CMK (cell line): Measurements from ENCODE around the gene ROBO2.

ENCODE experiments used
- DNase-seq: peaks from one replicate; pipeline ENCODE4 v3.0.0-alpha.2; 2010; ENCODE audit warnings: low read depth

The ROBO2 gene

DNA sequence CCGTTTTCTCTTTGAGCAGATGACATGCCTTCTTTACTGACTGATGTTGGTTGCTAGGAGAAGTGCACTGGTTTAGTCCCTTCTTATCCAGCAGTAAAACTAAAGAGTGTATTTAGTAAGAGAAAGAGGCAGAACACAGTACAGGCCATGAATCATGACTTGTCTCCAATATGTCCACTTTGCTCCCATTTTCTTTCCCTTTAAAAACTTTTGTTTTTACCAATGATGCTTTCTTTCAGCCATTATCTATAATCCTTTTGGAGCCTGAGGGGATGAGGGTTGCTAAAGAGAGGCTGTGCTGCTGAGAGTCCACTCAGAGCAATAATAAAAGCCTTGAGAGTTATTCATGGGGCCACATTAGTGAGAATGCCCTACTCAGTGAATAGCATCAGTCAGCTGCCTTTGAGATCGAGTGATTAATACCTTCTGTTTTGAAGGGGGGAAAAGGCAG lies 12.2 kb downstream of the ROBO2 start:
- DNase-seq: no peak

DNA sequence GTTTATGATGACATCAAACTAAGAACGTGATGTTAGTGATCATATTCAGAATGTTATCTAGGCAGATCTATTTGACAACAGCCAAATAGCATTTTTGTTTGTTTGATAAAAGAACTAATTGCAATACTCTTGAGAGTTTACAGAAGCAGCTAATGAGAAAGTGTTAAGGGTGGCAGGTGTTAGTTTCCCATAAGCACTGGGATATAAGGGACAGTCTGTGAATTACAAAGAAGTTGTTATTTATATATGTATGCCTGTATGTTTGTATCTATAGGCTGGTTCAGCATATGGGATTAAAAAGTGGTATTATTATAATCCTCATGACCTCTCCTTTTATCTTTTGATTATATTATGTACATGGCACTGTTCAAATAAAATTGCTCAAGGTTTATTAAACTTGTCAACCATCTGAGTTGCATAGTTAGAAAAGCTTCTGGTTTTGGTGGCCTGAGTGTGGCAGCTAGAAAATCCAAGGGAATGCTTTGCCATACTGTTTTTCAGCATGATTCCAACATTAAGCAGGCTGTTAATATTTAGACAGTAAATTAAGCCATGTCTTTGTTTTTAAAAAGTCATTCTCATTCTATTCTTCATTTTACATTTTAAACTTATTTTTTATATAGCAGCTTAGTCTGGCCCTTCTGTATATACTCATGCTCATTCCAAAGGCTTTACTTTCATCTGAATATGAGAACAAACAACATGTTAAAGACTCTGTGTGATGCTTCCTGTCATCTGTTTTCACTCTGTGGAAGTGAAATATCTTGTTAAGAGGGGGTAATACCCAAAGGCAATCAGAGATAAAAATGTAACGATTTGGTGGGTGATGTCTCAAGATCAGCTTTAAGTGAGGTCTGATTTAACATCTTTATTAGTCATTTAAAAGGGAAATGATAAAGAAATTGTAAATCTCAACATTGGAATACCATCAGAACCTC lies 13.1 kb downstream of the ROBO2 start:
- no peak for DNase-seq

DNA sequence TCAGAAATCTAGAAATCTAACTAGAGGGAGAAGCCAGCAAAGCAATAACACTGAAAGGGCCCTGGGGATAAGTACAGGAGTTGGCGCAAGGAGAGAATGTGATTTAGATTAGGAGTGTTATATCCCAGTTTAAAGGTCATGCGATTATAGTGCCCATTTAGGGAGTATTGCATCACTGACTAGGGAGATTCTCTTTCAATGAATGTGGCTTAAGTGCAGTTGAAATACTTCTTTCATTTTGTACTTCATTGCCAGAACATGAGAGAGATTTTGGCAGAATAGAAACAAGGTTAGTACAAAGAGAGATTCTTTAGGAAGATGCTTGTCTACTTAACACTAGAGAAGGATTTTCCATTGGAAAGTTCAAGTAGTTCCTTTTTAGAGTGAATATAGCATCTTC lies 13.9 kb downstream of the ROBO2 start:
- no peak for DNase-seq

DNA sequence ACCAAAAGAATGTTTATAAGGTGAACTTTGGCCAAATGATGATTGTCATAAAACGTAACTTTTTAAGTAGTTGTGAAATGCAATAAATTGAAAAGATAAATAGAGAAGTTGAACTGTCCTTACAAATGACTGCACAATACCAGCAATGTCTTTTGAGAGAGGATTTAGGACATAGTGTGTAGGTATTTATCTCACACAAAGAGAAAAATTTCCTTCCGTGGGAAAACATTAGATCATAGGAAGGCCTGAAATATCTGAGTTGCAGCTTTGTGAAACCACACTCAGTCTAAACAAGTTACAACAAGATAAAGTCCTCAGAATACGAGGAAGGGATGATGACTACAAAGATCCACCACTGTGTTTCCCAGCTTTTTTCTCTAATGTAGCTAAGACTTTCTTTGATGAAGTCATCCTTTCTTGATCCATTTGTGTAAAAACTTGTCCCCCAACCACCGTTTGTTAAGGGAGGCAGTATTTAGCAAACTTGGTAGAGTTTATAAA lies 16.0 kb downstream of the ROBO2 start:
- no peak for DNase-seq

DNA sequence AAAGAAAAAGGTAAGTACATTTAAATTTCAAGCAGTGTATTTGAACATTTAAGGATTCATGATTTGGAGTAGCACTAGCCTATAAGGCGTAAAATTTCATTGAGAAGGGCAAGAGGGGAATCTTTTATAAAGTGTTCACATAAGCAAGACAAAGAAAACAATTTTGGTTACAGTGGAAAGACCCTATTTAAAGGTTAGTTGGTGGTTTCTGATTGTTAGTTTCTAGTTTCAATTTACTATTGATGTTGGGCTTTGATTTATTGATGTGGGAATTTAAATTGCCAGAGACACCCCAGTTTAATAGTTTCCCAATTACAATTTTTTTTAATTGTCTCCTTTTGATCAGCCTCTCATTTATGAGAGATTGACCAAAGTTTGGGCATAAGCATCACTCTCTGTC lies 19.5 kb downstream of the ROBO2 start:
- DNase-seq: no peak

DNA sequence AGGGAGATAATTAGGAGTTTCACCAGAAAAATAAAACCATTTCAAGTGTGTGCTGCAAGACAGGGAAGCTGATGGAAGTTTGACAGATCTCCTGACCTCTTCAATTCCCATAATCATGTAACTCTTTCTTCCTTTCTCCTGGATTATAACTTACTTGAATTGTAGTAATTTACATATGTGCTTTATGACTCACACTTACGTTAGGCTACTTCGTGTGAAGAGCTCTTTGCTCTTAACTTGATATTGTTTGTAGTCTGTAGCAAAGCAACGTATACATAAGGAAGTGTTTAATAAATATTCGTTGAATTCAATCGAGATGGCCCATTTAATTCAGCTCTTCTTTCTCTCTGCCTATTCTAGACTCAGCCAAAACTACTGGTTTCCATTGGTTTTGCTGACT lies 23.5 kb downstream of the ROBO2 start:
- DNase-seq: no peak

DNA sequence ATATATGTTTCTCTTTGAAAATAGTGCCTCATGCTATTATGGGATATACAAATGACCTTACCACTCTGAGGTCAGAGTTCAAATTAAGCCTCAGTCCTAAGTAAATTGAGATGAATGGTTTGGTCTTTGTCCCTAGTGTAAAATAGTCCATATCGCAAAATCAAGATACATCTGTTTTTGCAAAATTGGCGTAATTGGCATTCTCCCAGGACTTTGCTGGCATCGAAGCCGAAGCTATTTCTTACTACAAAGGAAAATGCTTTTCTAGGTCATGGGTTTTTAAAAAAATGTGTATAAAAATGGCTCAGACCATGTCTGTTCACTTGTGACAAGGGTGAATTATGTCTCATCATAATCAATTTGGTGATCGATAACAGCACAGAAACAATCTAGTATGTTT lies 25.9 kb downstream of the ROBO2 start:
- DNase-seq: no peak

DNA sequence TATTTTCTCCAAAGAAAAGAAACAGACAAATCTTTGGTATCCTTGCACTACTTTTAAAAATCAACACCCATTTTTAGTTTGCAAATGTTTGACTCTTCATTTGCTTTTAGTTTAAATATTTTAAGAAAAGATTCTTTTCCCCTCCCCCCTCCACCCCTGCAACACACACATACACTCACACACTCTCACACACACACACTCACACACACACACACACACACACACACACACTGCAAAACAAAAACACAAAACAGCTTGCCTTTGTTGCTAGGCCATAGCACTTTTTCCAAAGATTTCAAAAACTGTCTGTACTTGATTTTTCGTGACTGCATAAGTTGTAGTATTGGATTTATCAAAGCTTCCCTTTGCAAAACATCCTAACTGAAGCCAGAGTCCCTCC lies 26.9 kb downstream of the ROBO2 start:
- DNase-seq: no peak

DNA sequence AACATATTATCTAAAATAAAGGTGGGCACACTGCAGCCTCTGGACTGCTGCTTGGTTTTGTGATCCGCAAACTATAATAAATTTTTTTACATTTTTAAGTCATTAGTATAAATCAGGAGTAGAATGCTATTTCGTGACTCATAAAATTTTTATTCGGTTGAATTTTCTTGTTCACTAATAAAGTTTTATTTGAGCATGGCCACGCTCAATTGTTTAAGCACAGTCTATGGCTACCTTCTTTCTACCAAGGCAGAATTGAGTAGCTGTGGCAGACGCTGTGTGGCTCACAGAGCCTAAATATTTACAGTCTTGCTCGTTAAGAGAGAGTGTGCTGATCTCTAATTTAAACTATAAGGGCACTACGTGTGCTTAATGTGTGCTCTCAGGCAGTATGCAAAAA lies 28.9 kb downstream of the ROBO2 start:
- DNase-seq: no peak

DNA sequence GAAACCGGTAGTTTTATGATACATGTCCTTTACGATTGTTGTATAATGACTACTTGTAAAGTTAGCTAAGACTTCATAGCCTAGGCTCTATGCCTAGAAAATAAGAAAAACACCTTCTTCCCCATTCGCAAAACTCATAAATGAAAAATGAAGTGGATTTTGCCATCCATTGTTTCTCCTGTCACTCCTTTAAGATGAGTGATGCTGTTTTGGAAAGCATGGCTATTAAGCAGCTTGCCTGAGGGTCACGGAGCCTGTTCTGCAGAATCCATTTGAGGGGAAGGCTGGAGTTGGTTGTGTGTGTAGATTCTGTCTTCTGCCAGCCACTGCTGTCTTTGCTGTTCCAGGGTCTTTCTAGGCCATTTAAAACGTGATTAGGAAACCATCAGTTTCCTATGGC lies 31.5 kb downstream of the ROBO2 start:
- DNase-seq: no peak

DNA sequence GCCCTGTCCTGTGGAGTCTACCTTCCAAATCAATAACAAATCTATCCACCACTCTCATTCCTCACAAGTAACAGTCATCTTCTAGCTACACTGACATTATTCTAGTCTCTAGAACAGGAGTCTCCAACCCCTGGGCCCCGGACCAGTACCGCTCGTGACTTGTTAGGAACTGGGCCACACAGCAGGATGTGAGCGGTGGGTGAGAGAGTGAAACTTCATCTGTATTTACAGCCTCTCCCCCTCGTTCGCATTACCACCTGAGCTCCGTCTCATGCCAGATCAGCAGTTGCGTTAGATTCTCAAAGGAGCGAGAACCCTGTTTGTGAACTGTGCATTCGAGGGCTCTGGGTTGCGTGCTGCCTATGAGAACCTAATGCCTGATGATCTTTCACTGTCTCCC lies 31.9 kb downstream of the ROBO2 start:
- no peak for DNase-seq

DNA sequence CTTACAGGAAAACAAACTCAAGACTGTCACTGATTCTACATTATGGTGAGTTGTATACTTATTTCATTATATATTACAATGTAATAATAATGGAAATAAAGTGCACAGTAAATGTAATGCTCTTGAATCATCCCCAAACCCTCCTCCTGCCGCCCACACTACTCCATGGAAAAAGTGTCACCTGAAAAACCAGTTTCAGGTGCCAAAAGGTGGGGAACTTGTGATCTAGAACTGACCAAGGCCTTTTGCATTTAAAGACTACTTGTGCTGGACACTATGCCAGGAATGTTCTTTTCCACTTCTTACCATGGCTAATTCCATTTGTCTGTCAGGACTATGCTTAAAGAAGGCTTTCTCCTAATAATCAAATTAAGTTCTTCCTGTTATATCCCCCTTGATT lies 32.3 kb downstream of the ROBO2 start:
- DNase-seq: no peak

DNA sequence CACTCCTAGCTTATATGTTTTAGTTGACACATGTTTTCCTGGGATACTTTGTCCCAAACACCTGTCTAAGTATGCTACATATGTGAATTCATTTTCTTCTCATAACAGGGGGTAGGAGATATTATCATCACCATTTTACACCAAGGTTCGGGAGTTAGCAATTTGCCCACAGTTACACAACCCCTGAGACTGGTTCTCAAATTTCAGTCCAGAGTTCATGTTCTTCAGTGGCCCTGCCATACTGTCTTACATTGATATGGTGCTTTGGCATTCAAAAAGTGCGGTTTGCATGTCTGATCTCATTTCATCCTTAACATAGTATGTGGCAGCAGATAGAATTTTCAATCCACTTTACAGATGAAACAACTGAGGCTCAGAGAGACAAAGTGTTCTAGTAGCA lies 38.4 kb downstream of the ROBO2 start:
- DNase-seq: no peak

DNA sequence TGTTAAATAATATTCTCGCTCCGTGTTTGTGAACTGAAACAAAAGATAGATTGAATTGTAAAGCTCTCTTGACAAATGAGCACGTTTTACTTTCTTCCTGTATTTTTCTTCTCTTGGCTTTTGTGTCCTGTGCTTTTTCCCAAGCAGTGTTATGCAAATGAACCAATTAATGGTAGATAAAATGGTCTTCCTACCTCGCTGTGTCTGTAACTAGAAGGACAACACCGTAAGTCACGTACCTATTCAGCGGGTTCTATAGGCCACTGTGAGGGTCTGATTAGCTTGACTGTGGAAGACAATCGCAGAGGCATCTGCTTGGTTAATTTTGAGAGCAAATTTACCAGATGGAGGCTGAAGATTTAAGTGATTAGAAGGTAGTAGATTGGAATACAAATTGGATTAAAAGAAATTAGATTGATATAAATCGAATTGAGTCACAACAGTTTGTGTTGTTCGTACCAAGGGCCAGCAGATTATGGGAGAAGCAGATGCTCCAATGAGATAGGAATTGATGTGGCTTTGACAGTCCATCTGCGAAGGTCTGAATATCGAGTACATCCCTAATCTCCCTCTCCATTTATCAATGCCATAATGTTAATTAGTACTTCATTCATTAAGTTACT lies 40.2 kb downstream of the ROBO2 start:
- DNase-seq: no peak

DNA sequence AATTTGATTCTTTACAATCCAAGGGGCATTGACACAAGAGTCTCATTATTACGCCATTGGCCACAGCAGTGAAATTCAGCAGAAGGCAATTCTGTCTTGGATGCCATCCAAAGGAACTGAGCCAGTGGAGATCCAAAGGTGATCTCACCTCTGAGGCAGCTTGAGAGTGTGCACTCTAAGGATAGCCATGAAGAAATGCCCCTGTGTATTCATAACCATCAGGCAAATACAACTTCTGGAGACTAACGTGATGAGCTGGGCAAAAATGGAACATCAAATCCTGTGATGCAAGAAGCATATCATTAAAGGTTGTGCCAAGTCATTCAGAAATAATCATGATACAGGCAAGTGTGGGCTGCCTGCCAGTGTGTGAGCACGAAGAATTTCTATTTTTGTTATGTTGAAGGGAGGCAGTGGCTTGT lies 41.4 kb downstream of the ROBO2 start:
- DNase-seq: no peak

DNA sequence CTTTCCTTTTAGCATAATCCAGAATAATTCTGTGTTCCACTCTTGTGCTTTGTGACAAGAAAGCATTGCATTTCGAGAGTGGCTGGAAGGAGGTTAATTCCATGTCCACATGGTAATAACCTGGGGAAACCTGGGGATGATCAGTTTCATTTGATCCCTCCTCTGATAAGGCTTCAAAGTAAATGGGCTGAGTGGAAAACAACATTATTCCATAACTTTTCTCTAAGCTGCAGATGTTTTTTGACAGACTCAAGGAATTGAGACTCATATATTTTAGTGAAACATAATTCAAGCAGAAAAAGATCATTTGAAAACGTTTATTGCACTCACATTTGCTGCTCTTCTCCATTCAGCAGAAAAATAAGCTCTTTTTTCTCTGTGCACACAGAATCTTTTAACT lies 44.6 kb downstream of the ROBO2 start:
- DNase-seq: no peak

DNA sequence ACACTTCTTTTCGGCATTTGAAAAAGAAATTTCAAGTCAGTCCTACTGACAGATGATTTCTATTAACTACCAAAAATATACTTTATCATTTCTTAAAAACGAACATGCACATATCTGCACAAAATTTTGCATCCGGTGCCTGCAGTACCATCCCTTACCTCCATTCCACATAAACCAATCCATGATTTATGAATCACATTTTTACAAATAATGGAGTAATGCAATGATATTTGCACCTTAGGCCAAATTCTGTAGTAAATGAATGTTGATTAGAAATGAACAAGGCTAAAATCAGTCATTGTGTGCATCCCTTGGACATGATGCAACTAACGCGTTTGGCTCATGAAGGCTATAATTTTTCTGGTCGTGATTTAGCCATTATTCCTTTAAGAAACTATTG lies 46.5 kb downstream of the ROBO2 start:
- DNase-seq: no peak

DNA sequence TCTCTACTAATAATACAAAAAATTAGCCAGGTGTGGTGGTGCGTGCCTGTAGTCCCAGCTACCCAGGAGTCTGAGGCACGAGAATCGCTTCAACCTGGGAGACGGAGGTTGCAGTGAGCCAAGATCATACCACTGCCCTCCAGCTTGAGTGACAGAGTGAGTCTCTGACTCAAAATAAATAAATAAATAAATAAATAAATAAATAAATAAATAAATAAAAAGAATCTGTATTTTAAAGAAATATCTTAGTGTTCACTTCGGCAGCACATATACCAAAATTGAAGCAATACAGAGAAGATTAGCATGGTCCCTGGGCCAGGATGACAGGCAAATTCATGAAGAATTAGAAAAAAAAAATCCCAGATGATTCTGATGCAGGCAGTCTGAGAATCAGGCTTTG lies 51.9 kb downstream of the ROBO2 start:
- DNase-seq: no peak

DNA sequence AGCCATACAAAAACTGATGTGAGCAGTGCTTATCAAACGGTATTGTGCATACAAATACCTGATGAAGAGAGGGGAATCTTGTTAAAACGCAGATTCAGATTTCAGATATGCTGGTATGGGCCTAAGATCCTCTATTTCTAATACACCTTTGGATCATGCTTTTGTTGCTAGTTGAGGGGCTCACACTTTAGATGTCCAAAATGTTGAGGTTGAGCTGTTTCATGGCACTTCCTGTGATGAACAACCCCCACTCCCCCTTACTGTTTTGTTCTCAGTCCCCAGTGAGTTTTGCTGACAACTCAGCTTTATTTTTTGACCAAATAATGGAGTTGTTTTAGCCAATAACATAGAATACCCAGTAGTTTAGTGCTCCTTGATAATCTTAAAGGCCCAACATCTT lies 53.2 kb downstream of the ROBO2 start:
- no peak for DNase-seq

DNA sequence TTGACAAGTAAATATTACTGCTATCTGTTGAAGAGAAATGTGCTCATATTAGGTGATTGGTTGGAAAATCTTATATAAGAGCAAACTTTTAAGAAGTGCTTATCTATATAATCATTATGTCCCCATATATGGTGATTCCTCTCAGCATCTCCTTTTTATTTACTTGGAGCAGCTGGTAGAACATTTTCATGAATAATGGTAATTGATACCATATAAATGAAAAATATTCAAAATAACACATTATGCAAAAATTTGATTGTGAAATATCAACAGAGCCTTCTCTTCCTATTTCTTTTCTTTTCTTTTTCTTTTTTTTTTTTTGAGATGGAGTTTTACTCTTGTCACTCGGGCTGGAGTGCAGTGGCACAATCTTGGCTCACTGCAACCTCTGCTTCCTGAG lies 56.2 kb downstream of the ROBO2 start:
- DNase-seq: no peak

DNA sequence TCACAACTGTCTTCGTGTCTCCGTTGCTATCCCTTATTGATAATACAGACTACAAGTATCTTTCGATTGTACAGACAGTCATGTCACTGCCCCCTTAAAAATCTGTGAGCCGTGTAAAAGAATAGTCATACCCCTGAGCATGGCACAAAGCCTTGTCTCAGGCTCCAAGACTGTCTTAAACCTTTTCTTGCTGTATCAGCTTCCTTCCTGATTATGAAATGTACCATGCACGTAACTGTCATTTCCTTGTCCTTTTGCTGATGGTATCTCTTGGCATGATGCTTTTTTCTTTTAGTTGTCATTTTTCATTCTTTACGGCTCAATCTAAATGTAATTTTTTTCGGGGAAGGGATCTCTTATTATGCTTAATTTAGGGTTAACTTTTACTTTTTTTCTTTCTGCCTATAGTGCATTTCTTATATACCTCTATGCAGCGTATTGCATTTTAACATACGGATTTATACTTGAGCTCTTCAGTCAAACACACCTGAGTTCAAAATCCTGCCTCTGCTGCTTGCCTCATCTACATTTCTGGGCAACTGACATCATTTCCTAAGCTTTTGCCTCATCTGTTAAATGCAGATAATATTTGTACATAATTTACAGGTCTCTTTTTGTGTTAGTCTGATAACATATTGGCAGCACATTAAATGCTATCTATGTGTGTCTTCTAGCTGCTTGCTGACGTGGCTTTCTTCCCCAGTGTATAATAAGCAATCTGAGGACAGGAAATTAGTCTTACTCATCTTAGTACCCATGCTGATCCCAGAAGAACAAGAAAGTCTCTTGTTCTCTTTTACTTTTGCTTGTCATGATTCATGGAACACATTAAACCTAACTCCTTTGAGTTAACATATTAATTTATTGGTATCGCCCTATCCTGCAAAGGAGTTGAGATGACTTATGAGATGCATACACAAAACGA lies 57.3 kb downstream of the ROBO2 start:
- no peak for DNase-seq
